ENCODE measurements around the gene CBLB.
"Not testable (repeated sequence)": the region's sequence is repeated elsewhere in the genome, so short reads cannot be mapped to it uniquely, and the experiment has no call there.

- not testable (repeated sequence) for TF ChIP-seq ZNF407 (IDR thresholded peaks at IDR 0.05; ENCODE audit: low read depth); CTCF (IDR thresholded peaks at IDR 0.05 in 2 of 3, conservative IDR thresholded peaks at IDR 0.05 in 1 of 3; ENCODE audit: insufficient read depth in 2 of 3, low read depth in 1 of 3, low read length in 3 of 3); SMARCA5 (IDR thresholded peaks at IDR 0.05); MYBL2 (IDR thresholded peaks at IDR 0.05; ENCODE audit: low read depth); MYBL2 (CRISPR knock-in tag; IDR thresholded peaks at IDR 0.05; ENCODE audit: borderline replicate concordance); POLR2A (conservative IDR thresholded peaks at IDR 0.05); CEBPG (CRISPR knock-in tag; IDR thresholded peaks at IDR 0.05); CEBPG (tag; conservative IDR thresholded peaks at IDR 0.05 in 1 of 2, IDR thresholded peaks at IDR 0.05 in 1 of 2)
- TF ChIP-seq, protein P1, sequence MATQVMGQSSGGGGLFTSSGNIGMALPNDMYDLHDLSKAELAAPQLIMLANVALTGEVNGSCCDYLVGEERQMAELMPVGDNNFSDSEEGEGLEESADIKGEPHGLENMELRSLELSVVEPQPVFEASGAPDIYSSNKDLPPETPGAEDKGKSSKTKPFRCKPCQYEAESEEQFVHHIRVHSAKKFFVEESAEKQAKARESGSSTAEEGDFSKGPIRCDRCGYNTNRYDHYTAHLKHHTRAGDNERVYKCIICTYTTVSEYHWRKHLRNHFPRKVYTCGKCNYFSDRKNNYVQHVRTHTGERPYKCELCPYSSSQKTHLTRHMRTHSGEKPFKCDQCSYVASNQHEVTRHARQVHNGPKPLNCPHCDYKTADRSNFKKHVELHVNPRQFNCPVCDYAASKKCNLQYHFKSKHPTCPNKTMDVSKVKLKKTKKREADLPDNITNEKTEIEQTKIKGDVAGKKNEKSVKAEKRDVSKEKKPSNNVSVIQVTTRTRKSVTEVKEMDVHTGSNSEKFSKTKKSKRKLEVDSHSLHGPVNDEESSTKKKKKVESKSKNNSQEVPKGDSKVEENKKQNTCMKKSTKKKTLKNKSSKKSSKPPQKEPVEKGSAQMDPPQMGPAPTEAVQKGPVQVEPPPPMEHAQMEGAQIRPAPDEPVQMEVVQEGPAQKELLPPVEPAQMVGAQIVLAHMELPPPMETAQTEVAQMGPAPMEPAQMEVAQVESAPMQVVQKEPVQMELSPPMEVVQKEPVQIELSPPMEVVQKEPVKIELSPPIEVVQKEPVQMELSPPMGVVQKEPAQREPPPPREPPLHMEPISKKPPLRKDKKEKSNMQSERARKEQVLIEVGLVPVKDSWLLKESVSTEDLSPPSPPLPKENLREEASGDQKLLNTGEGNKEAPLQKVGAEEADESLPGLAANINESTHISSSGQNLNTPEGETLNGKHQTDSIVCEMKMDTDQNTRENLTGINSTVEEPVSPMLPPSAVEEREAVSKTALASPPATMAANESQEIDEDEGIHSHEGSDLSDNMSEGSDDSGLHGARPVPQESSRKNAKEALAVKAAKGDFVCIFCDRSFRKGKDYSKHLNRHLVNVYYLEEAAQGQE (IDR thresholded peaks at IDR 0.05; ENCODE audit: borderline replicate concordance), result not testable (repeated sequence)
- TF ChIP-seq, protein P1 (CRISPR knock-in tag; IDR thresholded peaks at IDR 0.05; ENCODE audit: low read depth), result not testable (repeated sequence)
Measured at GRCh38 chr3:105727036-105727435, 141.8 kb downstream of the CBLB start.

Data from K562 (cell line).